Measurements from ENCODE around the gene RAB3IP.

The RAB3IP gene, protein sequence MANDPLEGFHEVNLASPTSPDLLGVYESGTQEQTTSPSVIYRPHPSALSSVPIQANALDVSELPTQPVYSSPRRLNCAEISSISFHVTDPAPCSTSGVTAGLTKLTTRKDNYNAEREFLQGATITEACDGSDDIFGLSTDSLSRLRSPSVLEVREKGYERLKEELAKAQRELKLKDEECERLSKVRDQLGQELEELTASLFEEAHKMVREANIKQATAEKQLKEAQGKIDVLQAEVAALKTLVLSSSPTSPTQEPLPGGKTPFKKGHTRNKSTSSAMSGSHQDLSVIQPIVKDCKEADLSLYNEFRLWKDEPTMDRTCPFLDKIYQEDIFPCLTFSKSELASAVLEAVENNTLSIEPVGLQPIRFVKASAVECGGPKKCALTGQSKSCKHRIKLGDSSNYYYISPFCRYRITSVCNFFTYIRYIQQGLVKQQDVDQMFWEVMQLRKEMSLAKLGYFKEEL

DNA sequence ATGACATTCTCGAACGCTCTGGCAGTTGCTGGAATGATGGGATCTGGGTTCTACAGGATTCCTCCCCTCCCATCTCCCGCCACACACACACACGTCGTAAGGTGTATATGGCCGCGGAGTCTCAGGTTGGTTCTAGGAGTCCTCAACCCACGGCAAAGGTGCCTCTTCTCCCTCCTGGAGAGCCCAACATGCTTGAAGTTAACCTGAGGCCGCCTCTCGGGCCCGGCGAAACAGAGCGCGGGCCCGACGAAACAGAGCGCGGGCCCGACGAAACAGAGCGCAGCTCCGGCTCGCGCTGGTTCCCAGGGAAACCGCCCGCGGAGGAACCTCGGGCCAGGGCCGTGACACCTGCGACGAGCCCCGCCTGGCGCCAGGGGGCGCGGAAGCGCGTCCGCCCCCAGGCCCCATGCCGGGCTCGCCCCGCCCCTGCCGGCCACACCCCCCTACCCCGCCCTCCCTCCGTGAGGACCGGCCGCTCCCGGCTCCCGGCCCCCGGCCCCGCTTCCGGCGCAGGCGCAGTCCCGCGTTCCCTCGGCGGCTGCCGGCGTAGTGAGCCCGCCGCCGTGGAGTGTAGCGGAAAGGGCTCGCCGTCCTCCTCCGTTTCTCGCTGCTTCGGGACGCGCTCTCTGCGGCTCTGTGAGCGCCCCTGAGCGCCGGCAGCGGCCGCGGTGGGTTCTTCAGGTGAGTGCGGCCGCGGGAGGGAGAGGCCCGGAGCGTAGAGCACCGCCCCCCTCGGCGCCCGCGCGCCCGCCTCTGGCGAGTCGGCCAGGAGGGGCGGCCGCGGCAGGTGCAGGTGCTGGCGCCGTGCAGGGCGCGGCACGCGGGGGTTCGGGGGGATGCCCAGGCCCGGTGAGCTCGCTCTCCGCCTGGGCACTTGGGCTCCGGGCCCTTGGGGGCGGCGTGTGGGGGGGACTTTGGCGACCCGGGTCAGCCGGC, at the start of gene RAB3IP:
Gene RAB3IP (plus strand): TSS at position 510 of the 936 bp plus-strand sequence. CDS start 16,549 bp downstream, outside the sequence.
- DNase-seq: peak; percentile 95

DNA sequence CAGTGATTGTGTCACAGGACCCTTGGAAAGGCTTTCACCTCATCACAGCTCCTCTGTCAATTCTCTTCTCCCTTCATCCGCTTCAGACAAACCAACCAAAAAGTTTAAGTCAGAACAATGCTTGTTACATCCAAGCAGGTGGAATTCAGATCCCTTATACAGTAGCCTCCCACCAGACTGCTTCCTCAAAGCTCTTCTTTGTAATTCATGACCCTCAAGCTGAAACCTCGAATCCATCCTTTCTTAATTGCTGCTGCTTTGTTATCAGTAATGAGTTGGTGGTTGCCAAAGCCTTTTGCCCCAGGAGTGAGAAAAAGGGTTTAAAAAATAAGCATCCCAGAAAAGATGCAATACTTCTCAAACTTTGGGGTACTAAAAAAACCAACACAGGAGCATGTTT, 49.0 kb upstream of the RAB3IP start:
- no peak for DNase-seq

DNA sequence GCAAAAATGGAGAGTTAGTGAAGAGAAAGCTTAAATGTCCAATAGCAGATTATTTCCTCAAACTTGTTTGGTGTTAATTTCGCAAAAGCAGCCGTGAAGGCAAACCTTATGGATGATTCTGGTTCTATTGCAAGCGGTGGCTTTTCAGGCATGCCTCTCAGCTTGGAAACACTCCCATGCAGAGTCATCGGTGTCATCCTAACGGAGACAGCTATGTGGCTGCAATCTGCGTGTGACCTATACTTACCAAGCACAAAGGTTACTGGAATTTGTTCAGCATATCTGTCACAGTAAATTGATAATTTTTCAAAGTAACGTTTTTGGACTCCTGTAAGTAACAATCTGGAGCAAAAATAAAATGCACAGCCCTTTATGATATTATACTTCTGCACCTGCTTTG, 44.5 kb upstream of the RAB3IP start:
- no peak for DNase-seq

DNA sequence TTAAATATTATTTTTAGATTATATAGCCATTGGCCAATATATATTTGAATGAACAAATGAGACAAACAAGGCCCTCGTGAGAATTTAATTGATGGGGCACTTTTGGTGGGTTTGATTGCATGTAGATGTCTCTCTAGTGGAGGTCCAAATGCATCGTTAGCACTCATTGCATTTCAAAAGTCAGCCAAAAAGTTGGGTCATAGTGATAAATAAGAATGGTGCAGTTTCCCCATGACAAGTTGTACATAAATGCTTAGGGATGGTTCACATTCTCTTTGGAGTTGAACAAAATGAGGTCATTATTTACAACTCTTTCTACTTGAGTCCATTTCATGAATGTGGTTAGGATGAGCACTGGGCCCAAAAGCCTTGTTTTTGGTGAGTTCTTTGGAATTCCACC, 40.6 kb upstream of the RAB3IP start:
- DNase-seq: no peak

DNA sequence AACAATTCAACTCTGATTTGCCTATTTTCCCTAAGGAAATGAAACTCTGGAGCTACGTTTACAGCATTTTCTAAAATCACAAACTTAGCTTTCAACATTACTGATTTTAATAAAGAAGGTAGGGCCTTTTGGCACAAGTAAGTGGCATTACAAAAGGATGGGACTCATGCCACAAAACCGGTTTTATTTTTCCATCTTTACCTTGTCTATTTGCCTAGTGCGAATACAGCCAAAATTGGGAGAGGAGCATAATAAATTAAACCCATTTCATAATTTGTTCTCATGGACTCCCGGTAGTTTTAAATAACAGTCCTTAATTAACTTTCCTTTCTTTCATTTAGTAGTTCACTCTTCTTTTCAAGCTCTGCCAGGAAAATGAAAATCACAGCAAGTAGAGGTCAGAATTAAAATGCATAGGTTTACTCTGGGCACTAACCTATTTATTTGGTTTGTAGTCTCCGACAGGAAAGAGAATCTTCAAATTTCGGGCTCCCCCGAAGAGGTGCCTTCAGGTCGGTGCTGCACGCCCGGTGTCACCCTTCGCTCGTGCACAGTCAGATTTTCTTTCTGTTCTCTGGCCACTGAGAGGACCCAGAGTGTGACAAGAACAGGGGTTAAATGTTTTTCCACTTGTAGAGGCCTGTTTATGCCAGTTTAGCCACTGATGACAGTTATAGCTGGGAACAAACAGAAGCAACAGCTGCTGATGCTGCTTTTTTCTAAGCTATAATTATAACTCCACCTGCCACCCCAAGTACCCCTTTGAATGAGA, 39.7 kb upstream of the RAB3IP start, which contains the start of gene BEST3:
Gene BEST3 (minus strand): TSS at position 535 of the 772 bp plus-strand sequence. CDS start 1,505 bp downstream, outside the sequence.
- DNase-seq: no peak

DNA sequence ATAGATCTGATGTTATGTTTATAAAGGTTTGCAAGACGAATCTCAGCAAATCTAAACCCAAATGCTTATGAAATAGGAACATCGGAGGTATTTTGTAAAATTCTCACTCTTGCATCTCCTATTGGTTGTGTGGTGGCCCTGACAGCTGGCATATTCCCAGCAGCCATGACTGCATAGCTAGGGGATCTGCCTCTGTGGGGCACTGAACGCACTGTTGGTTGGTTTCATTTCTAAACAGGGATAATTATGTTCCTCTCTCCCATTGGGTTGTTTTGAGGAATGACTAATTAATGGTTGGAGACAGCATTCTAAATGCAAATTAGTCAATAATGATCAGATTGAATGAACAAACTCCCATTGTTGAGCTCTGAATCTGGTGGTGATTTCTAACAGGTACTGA, 36.8 kb upstream of the RAB3IP start:
- DNase-seq: no peak

DNA sequence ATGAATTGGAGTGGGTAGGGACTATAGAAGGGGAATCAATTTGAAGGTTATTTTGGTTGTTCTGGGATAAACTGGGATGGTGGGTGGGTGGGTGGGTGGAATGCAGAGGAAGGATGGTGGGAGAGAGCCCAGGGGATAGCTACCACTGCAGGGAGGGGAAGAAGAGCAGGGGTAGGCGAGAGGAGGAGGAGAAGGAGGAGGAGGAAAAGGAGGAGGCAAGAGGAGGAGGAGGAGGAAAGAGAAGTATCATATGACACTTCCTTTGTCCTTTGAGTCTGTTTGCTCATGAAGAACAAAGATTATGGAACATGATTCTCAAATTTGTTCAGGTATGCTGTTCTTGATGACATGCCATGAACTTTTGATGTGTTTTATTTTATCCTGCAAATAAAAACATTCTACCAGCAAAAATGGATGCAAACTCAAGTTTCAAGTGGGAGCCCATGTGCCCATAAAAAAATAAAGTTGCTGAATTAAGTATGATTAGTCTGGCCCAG, 35.5 kb upstream of the RAB3IP start:
- DNase-seq: no peak

DNA sequence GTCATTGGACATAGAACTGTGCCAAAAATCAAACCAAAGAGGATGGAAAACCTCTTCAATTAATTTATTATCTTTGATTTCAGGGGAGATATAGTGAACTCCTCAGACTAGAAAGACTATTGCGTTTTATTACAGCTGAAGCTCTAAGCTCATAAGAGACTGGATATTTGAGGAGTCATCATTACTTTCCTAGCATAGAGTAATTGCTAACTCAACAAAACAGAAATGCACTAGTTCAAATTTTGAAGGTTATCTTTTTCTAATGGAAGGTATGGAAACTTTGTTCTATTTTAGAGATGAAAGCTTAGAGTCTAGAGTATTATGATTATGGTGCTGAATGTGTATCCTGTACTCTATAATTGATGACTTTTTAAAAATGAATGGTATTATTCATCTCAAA, 34.3 kb upstream of the RAB3IP start:
- no peak for DNase-seq

DNA sequence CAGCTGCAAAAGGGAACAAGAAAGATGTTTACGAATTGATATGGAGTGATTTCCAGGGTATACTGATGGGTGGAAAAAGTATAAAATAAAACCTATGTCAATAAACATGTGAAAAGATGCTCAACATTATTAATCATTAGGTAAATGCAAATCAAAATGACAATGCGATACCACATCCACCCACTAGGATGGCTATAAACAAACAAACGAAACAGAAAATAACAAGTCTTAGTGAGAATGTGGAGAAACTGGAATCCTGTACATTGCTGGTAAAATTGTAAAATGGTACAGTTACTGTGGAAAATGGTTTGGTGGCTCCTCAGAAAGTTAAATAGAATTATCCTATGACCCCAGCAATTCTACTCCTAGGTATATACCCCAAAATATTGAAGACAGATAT, 30.0 kb upstream of the RAB3IP start:
- no peak for DNase-seq

DNA sequence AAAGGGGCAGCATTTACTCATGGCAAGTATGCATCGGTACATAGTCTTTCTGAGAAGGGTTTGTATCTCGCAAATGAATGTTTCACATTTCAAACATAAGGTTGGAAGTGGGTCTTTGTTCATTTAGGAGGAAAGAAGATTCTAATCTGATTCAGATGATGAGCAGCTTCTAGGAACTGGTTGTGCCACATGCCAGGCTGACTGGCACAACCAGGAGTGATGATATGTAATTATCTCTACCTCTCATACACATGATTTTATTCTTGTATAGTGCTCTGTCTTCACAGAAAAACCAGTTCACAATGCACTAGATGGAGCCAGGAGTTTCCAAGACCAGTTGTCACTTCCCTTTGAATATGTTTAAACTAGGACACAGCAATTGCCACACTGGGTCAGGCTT, 25.8 kb upstream of the RAB3IP start:
- DNase-seq: no peak

DNA sequence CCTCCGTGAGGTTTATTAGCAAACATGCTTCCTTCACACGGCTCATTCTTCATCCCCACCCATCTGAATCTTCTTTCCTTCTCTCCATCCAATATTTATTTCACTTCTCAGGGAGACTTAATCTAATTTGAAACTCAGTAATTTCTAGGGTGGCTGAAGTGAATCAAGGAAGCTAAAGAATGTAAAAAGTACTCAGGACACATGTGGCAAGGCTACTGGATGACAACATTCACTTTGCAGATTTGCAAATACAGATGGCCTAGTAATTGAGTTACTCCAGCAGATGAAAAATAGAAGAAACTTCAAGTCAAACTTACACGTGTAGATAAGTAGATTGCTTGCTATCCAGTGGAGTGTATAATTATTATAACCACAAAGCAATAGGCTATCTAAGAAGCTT, 24.1 kb upstream of the RAB3IP start:
- no peak for DNase-seq

DNA sequence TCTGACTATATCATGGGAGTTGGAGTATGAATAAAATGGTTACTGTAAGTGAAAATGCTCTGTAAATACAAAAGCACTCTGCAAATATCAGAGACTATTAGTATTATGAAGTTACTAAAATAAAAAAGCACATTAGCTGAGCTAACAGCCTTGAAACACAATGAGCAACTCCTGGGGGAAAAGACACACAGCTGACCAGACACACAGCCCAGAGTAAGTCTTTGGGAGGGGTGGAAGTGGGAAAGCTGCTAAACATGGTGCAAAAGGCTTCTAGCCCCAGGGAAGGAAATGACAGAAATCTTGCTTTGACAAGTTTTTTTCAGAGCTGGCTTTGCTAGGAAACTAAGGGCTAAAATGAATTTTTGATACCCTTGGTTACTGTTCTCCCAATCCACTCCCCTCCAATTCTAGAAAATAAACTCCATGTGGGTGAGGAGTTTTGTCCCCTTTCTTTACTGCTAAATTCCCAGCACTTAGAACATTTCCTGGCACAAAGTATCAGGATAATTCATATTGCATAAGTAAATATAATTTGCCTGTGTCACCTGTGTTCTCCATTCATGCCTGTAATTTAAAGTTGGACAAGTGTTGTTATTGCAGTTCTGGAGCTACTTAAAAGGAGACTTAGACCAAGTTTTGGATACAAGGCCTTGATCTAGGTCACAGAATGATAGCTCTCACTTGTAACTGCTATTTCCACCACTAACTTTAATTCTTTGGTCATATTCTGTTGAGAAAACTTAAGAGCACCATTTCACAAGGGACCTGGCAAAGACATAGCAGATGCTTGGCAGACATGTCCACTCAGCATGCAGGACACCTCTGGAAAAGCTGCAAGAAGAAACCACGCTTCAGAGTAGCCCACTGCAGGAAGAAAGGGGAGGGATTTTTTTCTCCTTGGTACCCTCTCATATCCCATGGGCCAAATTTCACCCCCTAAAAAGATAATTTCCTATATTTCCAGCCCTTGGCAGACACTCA, 19.0 kb upstream of the RAB3IP start:
- DNase-seq: no peak

DNA sequence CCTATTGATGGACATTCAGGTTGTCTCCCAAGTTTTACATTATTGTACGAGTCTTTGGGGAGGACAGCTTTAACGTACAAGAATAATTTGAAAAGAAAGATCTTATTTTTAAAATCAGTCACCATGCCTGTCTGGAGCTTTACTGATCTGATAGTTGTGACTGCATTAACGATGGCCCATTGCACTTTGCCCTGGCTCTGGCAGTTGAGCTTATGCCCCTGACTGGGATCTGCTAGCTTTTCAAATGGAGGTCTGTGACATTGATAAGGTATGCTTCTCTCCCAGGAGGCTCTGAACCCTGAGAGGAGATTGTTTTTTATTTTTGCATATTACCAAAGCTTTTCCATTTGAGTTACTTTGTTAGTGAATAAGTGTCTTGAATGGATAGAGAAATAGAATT, 17.9 kb upstream of the RAB3IP start:
- DNase-seq: no peak

DNA sequence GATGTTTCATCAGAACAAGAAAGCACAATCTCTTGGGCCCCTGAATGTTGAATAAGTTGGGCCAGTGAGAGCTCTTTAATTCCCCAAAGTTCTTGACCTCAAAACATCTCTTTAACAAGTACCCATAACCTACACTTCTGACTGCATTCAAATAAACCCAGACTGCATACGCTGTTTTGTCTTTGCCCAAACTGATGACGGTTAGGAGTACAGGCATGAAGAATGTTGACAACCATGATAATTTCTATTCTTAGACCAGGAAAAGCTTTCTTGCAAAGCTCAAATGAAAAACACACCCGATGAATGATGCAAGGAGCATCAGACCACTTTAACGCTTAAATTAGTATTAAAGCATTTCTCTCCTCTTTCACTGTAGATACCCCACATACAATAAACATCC, 11.7 kb upstream of the RAB3IP start:
- DNase-seq: no peak

DNA sequence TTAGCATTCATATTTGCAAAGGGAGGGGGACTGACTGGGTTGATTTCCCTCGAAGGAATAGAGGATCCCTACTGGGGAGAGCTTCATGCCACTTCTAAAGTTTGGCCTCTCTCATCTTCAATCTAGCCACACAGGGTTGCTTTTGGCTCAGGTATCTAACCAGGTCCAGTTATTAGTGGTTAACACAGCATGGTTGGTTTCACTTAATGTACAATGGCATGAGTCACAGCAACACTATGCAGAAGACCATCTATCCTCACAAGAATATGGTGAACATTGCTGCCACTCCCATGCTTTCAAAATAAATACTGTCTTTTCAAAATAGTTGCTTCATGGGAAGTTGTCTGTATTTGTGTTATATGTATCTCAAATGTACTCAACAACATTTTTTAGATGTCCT, 6.6 kb upstream of the RAB3IP start:
- DNase-seq: no peak

DNA sequence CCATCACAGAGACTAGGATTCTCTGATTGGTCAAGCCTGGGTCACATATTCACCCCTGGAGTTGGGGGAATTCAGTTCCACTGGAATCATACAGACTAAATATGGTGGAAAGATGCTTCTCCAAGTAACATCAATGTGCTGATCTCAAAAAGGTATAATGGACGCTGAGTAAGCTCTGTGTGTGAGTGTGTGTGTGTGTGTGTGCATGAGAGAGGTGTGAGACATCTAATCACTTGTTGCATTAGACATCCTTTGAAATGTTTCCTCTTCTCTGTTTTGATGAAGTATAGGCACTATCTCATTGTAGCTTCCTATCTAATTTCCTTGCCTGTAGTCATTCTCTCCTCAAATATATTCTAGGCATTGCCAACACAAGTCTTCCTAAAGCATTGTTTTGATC, 5.0 kb upstream of the RAB3IP start:
- DNase-seq: no peak

DNA sequence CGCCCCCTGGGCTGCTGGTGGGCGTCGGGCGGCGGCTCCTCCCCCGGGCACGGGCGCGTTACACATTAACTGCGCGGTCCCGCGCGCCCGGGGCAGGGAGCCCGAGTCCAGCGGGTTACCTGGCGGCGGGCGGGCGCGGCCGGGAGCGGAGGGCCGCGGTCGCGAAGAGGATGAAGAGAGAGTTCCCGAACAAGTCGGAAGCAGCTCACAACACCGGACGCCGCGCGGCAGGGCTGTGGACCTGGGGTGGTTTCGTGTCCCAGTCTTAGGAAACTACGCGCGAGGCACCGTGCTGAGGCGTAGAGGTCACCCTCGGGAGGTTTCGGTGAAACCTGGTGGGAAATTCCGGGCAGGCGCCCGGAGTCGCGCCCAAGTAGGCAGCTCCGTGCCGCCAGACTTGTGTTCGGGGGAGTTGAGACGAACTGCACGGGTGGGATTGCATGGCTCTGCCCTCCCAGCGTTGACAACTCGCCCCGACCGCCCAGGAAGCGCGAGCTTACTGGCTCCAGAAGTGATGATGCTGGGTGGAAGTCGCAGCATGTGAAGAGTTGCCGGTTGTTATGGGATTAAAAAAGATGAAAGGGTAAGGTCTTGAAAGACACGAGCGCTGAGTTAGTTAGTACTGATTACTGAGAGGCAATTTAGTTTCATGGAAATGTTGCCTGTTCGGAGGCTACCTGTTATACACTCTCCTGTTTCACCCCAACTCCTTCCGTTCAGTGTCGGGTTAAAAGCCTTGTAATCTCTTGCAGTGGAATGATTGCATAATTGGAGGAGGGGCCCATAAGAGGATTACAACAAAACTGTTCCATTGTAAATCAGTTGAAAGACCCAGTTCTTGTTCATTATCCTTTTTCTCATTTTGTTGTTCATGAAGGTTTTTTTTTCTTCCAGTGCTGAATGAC, 879 bp downstream of the RAB3IP start:
- DNase-seq: peak; percentile 65

DNA sequence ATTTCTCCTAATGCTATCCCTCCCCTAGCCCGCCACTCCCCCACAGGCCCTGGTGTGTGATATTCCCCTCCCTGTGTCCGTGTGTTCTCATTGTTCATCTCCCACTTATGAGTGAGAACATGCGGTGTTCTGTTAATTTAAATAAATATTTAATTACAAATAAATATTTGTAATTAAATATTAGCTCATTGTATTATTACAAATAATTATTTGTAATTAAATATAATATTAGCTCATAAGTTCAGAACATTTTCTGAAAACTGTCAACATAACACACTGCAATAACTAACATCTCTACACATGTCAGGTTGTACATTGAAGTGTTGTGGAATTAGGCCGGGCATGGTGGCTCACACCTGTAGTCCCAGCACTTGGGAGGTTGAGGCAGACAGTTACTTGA, 5.4 kb downstream of the RAB3IP start:
- no peak for DNase-seq

DNA sequence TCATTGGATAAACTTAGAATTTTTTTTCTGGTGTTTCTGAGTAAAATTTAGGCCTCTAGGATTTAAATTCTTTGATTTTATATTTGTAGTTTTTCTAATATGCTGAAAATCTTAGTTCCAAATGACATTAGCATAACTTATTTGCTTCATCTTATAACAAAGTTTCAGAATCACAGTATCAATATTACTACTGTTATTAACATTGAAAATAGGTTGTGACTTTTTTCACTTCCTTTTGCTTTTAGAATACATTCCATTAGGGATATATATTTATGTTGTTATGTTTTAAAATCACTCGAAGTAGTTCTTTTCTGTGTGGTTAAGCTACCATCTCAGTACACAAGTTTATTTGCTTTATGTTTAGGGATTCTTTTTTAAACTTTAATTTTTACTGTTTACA, 12.8 kb downstream of the RAB3IP start:
- no peak for DNase-seq

DNA sequence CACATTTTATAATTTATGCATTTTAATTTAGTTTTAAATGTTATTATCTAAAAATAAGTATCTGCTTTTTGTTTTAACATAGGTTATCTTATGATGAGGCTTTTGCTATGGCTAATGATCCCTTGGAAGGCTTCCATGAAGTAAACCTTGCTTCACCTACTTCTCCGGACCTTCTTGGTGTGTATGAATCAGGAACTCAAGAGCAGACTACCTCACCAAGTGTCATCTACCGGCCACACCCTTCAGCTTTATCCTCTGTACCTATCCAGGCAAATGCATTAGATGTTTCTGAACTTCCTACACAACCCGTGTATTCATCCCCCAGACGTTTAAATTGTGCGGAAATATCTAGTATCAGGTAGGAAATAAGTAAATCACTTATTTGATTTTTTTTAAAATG, 16.6 kb downstream of the RAB3IP start:
- DNase-seq: no peak
